ENCODE data around the gene UST.

- TF ChIP-seq CTCF (IDR thresholded peaks at IDR 0.05) (no peak), ZFX (IDR thresholded peaks at IDR 0.05; ENCODE audit: borderline replicate concordance) (no peak)
These were observed 238.7 kb downstream of the UST start for GRCh38 chr6:148985499-148985898.
